ENCODE measurements around the gene P2RX1.

P2RX1 gene

DNA sequence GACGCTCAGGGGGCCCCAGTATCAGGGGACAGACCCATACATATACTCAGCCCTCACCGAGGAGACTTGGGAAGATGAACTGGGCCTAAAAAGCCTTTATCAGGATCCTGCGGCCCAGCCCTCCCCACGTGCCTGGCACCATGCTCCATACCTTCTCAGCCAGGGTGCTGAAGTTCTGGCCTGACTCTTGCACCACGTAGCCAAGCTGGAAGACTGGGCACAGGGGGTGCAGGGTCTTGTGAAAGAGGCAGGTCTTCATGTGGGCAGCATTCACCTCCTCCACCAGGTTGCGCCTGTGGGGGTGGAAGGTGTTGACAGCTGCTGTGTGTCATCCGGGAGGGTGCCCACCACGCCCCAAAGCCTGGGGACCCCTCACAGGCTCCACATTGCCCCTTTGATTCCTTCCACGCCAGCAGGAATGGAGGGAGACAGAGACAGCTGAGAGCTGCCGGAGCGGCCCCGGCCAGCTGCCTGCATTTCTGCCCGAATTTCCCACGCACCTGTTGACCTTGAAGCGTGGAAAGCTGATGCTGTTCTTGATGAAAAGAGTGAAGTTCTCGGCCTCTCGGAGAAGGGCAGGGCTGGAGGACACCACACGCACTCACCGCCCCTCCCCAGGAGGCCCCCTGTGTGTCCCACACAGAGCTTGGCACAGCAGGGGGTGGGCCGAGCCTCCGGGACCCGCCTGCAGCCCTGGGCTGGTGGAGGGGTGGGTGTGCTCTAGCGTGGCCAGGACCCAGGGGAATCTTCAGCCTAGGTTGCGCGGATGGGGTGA is 13.0 kb downstream of the P2RX1 start:
- no peak for DNase-seq

DNA sequence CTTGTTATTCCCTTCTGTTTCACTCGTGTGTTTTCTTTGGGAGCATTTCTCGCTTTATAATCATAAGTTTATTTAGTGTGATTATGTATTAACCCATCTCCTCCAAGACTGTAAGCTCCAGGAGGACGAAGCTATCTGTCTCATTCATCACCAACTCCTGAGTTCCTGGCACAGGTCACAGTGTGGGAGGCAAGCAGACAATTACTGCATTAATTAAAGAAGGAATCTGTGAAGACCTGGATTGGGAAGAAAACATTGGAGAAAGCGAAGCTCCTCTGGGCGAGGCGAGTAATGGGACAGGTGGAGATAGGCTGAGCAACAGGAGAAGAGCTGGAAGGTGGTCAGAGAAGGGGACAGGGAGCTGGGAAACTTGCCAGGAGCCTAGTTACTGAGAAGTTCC is 15.6 kb downstream of the P2RX1 start:
- DNase-seq, result no peak

DNA sequence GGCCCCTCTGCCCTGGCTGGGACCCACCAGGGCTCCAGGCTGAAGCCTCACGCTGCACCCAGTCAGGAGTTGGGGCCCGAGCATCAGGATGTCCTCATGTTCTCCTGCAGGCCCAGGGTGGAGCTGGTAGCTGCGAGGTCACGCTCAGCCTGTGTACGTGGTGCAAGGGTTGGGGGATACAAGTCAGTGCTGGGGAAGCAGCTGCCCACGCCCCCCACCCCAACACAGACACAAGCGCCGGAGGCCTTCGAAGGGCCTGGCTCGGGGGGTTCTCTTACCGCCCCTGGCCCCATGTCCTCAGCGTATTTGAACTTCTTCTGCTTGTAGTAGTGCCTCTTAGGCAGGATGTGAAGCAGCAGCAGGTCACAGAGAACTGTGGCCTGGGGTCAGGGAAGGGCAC is 18.5 kb downstream of the P2RX1 start:
- no peak for DNase-seq

DNA sequence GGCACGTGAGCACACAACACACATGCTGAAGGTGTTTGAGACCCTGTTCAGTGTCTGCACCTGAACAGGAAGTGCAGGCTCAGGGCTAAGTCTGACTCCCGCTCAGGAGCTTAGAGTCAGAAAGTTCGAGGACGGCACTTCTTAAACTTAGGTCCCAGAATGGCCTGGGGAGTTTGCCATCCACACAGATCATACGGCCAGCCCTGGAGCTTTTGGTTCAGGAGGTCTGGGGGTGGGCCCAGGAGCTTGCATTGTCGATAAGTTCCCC is 19.4 kb downstream of the P2RX1 start:
- DNase-seq, result no peak

DNA sequence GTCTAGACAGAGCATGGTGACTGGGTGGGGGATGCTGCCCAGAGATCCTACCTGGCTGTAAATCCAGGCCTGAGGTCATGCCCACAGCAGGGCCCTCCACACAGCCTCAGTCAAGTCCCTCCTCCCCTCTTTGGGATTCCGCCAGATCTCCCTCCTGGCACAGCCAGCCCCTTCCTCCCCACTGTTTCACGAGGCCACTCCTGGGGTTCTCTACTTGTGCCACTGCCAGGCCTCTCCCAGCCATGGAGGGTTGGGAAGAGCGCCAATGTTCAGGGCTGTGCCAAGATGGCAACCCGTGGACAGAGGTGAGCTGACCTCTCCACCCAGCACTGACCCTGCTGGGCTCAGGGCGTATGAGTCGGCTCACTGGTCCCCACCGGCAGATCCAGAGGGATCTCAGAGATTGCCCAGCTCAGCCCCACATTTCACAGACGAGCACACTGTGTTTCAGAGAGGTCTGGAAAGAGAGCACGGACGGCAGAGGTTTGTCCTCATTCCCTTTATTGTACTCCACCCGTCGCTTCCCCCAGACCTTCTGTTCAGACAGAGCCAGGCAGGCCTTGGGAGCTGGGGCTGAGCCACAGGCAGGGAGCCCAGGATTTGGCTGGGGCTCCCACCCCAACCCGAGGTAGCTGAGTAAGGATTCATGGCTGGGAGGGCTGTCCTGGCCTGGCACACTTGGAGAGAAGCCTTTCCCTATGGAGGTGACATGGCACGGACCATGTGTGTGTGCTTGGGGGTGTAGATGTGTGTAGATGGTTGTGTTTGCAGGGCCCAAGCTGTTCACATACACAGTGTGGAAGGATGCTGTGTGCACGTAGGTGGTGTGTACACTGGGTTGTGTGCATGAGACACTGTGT is 19.9 kb downstream of the P2RX1 start:
- no peak for DNase-seq

DNA sequence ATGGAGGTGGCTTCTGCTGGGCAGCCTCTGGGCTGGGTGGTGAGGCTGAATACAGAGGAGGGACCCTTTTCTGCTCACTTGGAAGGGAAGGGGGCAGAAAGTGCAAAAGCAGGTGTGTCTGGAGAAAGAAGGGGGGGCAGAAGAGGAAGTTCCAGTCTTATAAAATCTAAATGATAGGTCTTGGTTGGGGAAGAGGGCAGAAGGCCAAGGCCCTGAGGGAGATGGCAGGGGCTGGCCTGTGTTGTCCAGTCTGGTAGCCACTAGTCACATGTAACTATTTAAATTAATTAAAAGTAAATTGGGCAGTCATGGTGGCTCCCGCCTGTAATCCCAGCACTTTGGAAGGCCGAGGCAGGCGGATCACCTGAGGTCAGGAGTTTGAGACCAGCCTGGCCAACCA is 20.9 kb downstream of the P2RX1 start:
- DNase-seq, result no peak

DNA sequence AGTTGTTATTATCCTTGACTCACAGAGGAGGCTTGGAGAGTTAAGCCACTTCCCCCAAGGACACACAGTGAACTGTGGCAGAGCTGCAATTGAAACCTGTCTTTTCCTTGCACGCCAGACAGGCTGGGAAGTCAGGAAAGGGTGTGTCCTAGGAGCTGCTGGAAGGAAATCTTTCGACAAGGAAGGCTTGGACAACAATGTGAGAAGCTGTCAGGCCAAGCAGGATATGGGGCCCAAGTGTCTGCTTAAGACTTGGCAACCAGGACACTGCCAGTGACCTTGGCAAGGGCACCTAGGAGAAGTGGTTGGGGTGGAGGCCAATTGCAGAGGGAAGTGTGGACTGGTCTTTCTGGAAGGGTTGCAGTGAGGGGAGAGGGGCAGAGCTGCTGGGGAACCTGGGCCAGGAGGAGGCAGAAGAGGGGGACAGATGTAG is 21.3 kb downstream of the P2RX1 start:
- DNase-seq, result no peak

DNA sequence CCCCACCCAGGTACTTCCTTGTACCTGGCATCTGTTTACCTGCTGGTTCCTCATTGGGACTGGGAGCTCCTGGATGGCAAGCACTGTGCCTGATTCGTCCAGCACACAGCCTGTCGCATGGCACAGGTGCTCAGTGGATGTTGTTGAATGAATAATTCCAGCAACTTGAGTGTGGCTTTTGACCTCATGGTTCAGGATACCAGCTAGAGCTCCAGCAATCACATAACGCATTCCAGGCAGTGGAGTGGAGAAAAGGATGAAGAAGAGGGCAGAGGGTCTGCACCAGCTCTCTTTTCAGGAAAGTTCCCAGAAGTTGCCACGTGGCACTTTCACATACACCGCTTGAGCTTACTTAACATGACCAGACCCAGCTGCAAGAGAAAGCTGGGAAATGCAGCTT is 22.1 kb downstream of the P2RX1 start:
- no peak for DNase-seq

DNA sequence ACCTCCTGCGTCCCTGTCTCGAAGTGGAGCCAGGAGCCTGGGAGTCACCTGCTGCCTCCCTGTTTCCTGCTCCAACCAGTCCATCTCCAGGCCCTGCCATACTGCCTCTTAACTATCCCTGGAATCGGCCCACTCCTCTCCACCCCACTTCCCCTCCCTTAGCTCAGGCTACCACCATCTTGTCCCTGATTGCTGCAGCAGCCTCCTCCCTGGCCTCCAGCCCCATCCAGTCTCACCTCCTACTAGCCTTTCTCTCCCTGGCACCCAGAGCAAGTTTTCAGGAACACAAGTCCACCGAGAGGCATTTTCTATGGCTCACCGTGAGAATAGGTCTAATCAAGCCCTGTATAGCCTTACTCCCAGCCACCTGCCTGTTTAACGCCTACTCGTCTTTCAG is 22.5 kb downstream of the P2RX1 start:
- no peak for DNase-seq

DNA sequence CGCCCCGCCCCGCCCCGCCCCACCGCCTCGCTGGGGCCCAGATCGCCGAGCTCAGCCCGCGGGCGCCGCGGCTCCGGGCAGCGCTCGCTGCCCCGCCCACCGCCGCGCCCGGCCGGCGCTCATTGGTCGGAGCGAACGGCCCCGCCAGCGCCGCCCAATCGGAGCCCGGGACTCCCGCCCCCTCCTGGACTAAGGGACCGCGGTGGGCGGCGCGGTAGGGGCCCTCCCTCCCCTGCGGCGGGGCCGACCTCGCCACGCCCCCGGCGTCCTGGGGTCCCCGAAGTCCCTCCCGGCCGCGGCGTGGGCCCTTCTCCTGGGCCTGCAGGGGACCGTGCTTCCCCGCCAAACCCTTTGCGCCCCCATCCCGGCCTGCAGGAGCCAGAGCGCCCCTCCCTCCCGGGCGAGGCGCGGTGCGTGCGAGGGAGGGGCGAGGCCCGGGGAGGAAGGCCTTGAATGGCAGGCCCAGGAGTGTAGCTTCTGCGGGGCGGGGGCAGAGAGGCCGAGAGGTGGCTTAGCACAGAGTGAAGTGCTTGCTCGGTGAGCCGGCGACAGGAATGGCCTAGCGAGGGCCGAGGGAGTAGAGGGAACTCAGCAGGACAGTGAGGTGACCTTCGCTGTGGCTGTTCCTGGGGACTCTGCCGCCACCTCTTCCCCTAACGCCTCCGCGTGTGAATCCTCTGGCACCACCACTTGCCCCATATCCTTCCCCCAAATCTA is 23.1 kb downstream of the P2RX1 start, which contains the start of gene CAMKK1:
Gene CAMKK1 (minus strand): TSS at position 51 of the 717 bp plus-strand sequence. CDS start 7,366 bp downstream, outside the sequence.
- DNase-seq, result peak; percentile 34

DNA sequence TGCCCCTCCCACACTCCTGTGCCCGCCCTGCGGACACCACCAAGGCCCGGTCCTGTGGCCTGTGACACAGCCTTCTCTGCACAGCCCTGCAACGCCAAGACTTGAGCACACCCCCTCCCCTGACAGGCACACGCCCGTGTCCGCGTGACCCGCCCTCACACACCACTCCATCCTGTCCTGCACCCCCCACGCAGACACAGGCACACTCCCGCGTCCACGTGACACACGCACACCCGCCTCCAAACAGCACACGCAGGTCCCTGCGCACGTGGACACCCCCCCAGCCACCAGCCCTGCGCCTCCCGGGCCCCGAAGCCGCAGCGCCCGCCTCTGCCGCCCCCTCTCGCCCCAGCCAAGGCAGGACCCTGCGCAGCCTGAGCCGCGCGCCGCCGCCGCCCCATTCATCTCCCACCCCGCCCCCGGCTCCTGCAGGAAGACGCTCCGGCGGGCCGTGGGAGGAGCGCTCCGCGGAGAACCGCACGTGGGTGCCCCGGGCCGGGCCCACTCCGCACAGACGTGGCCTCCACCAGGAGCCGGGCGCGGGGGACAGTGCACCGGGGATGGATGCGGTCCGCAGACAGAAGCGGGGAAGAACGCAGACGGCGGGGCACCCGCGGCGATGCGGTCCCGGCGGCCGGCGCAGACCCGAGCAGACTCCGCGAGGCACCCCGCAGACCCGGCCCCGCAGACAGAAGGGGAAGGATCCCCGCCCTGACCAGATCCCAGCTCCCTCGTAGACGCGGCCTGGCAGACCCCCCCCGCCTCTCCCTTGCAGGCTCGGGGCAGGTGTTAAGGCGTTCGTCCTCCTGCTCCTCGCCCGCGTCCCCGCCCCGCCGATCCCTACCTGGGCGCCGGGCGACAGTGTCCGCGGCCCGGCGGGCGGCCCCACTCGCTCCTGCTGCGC is 23.9 kb downstream of the P2RX1 start:
- no peak for DNase-seq

DNA sequence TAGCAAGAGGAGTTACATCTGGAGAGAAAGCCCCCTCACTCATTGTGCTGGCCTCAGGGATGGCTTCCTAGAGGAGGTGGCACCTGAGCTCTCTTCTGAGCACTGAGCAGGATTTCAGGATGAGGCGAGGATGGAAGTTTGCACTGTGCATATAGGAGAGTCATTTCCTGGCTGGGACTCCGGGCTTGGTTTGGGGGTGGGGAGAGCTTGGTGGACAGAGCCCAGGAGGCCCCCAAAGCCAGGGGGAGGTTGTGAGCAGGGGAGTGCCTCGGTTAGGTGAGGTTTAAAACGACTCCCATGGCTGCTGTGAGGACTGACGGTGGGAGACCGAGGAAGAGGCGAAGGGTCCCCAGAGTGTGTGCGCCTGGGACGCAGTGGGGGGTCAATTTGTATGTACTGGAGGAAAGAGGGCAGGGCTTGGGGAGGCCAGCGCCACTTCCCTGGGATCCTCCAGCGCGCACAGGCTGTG is 24.6 kb downstream of the P2RX1 start:
- DNase-seq, result no peak

DNA sequence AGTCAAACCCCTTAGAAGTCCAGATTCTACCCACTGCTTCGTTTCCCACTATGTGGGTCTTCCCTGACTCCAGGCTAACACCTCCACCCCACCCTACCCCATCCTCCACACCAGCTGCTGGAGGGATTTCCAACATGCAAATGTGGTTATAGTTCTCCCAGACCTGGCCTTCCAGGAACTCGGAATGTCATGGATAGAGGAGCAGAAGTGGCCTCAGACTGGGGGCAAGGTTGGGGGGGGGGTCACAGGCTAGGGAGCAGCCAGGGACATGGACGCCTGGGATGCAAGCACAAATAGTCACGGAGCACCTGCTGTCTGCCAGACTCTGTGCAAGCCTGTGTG is 25.4 kb downstream of the P2RX1 start:
- DNase-seq, result no peak

DNA sequence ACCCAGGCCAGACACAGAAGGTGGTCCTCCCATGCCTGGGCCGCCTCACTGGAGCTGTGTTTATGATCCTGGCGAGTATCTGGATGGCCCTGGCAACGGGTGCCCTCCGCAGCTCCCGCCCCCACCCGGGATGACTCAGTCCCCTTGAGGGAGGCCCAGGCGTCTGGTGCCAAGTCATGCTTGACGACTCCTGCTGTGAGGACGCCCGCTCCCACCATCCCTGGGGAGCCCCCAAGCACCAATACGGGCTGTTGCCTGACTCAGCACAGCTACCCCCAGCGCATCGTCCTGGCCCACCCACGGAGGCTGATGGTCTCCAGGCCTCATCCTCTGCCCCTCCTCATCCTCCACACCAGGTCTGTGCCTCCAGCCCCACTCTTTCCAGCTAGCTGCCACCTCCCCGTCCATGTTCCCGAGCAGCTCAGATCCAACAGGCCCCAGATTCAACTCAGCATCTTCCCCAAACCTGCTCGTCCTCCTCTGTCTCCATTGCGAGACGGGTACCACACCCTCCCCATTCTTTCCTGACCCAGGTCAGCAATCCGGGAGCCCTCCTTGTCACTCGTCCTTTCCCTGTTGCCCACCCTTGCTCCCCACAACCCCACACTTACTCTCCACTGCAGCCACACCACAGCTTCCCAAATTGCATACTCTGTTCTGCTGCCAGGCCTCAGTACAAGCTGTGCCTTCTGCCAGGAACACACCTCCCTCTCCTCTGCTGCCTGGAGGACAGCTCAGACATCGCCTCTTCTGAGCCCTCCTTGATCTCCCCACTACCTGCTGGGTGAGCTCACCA is 26.0 kb downstream of the P2RX1 start:
- no peak for DNase-seq

DNA sequence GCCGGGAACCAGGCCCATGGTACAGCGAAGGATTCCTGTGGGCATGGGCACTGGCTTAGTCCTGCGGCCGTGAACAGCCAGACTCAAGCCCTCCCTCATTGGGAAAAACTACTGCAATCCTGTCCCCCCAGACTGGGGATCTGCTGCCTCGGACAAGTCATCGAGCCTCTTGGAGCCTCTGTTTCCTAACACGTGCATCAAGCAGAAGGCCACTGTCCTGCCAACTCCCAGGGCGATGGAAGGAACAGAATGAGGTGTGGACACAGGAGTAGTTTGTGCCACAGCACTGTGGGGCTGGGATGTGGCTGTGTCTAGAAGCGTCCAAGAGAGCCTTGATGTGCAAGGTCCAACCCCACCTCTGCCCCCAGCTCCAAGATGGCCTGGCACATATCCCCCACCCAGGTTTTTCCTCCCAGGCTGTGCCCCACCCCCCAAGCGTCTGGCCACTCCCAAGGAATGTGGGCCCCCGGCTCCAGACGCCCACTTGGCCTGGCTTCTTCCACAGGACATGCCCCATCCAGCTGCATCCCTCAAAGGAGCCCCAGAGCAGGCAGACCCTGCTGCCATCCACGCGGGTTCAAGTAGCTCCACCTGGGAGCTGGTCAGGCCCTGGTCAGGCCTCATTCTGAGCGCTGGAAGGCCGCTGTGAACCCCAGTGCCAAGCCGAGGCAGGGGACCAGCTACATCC is 26.8 kb downstream of the P2RX1 start:
- DNase-seq, result no peak

DNA sequence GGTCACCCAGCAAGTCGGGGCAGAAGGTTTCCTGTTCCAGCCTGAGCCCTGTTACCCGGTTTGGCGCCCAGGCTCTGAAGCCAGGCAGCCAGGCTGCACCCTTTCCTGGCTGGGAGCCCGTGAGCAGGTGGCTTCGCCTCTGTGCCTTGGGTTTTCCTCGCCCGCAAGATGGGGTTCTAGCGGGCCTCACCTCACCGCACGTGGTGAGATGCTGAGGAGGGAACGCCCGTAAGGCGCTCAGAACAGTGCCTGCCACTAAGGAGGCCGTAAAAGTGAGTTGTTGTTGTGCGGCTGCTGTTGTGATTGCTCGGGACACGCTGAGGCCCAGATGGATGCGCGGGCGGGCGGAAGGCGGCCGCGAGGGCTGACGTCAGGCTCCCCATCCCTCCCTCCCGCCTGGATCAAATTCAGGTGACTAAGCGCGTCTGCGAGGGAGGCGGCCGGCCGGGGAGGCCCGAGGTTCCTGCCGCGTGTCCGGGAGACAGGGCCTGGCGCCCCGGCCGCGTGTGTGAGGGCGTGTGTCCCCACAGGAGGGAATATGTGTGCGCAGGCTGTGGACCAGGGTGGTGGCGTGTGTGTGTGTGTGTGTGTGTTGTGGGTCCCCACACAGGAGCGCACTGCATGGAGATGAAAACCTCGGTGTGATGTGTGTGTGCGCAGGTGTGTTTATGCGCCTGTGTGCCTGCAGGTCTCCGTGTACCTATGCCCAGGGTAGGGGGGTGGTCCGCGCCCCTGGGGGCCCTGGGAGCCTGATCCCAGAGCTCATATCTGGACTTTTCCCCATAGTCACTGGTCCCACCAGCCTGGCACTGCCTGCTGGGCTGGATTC is 27.7 kb downstream of the P2RX1 start:
- DNase-seq, result no peak

DNA sequence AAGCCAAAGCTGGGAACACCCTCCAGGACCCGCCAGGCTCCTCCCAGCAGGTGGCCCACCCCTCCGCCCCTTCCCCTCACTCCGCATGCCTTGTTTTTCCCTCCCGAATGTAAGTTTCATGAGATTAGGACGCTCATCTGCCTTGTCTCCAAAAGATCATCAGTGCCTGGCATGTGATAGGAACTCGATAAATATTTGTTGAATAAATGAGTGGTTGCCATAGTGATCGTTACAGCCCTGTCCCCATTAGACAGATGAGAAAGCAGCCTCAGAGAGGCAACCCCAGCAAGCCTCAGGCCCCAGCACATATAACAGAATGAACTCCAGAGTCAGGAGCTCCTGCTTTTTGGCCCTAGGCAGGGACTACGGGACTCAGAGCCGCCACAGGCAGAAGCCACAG is 28.5 kb downstream of the P2RX1 start:
- no peak for DNase-seq

DNA sequence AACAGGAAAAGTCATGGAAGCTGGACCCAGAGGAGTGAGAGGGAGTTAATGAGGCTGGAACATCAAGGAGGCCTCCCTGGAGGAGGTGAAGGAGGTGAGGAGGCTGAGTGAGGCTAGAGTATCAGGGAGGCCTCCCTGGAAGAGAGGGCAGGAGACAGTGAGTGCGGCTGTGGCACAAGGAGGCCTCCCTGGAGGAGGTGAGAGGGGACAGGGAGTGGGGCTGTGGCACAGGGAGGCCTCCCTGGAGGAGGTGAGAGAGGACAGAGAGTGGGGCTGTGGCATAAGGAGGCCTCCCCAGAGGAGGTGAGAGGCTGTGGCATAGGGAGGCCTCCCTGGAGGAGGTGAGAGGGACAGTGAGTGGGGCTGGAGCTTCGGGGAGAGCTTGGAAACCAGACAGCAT is 28.9 kb downstream of the P2RX1 start:
- no peak for DNase-seq

DNA sequence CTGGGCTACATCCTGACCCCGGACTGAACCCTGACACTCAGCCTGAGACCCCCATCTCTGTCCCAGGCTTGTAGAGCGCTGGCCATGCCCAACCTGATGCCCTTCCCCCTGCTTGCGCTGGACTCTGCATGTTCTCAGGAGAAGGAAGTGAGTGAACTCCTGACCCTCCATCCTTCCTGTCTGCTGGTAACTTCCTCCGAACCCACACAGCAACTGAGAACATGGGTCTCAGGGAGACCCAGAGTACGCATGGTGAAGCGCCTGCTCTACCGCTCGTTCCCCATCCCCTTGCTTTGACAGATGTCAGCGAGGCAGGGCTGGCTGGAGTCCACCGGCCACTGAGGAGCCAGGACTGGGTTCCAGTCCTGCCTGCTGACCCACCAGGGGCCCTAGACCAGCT is 29.5 kb downstream of the P2RX1 start:
- DNase-seq, result no peak

DNA sequence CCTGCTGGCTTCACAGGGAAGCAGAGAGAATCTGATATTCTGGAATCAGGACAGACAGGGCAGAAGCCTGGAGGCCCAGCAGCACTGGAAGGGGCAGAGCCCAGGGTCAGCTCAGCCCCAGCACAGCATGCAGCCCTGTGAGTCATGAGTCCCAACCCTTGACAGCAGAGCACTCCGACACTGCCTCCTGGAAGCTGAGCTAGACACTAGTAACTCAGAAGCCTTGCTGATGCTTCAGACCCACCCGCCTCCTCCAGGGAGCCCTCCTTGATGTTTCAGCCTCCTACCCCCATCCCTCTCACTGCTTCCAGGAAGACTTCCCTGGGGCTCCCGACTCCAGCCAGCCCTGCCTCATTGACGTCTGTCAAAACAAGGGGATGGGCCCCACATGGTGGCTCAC is 30.3 kb downstream of the P2RX1 start:
- DNase-seq, result no peak
